G401.6 (cell line): Measurements from ENCODE around the gene PBRM1.
A peak's percentile ranks its signal among the peaks of the same experiment; 100 is the strongest.

ENCODE experiments used
- FAIRE-seq: peaks from 2 replicates; lab custom pipeline; 2012; peaks lifted over from hg19 to GRCh38; lab: Jason Lieb, UNC

The PBRM1 gene

DNA sequence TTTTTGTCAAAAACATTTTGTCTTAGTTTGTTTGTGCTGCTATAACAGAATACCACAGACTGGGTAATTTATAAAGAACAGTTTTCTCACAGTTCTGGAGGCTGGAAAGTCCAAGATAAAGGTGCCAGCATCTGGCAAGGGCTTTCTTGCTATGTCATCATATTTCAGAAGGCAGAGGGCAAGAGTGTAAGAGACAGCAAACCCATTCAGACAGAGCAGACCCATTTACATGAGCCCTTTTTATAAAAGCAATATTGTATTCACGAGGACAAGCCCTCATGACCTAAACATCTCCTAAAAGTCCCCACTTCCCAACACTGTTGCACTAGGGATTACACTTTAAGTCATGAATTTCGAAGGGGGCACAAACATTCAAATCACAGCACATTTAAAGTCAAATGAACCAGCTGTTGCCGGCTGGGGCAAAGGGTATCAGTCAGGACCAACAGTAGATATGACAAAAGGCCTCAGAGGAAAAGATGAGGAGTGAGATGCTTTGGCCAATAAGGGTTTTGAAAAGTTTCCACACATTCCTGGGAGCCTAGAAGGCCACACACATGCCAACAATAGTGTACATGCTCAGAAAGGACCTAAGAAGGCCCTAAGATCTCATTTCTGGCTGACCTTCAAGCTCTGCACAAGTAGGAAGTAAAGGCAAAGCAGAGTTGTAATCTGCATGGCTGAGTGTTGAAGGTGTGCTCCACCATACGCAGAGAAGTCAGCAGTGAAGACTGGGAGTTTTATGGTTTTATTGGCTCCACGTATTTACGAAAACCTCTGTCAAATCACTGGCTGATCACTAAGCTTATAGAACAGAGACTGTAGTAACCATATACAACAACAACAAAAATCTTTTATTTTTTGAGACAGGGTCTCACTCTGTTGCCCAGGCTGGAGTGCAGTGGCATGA is 111.4 kb downstream of the PBRM1 start:
- no peak for FAIRE-seq

DNA sequence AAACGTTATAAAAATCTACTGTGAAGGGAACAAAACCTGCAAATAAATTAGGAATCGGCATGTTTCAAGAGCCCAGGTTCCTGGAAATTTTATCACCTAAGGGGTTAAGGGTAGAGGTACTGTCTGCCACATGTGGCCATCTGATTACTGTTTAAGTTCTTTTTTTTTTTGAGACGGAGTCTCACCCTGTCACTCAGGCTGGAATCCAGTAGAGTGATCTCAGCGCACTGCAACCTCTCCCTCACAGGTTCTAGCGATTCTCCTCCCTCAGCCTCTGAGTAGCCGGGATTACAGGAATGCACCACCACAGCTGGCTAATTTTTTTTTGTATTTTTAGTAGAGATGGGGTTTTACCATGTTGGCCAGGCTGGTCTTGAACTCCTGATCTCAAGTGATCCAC is 113.5 kb downstream of the PBRM1 start:
- FAIRE-seq: no peak

DNA sequence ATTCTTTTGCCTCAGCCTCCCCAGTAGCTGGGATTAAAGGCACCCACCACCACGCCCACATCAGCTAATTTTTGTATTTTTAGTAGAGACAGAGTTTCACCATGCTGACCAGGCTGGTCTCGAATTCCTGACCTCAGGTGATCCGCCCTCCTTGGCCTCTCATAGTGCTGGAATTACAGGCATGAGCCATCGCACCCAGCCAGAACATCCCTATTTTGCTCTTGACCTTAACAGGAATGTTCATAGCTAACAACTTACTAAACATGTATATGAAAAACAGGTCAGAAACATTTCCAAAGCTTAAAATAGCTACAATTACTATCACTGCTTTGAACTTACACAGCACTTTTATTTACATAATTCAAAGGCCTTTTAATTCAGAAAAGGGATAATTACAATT is 115.6 kb downstream of the PBRM1 start:
- FAIRE-seq: no peak

DNA sequence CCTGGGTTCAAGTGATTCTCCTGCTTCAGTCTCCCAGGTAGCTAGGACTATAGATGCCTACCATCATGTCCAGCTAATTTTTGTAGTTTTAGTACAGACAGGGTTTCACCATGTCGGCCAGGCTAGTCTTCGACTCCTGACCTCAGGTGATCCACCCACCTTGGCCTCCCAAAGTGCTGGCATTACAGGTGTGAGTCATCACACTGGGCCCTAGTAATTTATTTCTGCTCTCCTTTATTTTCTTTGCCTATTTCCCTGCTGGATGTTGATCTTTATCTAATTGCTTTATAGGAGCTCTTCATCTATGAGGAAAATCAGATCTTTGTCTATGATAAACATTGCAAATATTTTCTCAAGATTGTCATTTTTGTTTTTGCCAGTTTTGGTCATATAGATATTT is 117.6 kb downstream of the PBRM1 start:
- no peak for FAIRE-seq

DNA sequence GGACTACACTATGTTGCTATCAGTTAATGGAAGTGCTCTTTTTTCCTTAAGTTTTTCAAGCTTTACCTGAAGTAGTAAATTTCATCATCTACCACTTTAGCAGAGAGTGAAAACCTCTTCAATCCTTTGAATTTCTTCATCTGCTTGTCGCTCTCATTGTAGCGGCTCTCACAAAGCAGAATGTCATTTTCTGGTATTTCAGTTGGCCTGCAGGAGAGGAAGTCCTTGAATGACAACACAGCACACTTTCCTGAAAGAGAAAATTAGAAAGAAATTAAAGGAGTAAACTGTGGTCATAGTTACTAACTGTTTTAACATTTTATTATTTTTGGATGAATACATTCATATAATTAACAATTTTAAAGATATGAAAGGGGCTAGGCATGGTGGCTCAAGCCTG is 121.7 kb downstream of the PBRM1 start:
- FAIRE-seq: peak; percentile 25

DNA sequence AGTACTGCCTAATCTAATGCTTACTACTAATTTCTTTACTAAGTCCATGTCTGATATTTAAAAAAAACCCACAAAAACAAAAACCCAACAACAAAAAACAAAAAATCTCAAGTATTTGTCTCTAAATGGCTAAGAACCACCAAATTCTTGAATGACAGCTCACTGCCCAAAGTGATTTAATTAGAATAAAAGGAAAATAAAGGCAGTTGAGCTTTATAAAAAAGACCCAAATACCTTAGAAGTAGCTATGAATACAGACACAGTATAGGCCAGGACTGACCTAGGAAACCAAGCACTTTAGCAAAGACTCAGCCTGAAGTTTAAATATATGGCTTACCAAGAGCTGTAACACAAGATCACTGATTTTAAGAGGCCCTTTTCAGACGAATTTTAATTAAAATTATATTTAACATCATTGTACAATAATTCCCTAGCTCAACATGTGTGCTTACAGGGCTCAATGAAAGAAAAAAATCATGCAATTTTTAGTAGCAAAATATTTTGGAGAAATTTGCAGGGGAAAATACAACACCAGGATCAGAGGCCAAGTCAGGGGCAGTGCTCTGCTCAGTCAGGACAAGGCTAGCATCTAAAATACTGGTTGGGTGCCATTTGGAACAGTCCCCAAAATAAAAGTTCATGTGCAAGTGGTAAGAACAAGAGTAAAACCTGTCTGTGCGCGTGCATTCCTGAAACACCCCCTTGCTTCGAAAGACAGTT is 124.5 kb downstream of the PBRM1 start:
- peak; percentile 47 for FAIRE-seq

DNA sequence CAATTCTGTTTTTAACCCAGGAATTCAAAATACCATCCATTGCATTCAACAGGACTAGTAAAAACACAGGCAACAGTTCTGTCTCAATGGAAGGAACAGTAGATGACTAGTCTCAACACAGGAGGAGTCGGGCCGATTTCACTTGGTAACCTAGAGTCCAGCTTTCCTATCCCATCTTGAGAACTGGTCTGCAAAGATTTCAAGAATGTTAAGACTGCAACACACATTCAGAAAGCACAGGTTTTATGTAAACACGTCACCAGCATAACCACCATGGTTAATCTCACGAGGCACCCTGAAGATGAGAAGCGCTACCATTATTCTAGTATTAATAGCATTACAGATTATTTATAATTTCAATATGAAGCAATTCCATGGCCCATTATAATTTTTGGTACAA is 127.3 kb downstream of the PBRM1 start:
- no peak for FAIRE-seq

DNA sequence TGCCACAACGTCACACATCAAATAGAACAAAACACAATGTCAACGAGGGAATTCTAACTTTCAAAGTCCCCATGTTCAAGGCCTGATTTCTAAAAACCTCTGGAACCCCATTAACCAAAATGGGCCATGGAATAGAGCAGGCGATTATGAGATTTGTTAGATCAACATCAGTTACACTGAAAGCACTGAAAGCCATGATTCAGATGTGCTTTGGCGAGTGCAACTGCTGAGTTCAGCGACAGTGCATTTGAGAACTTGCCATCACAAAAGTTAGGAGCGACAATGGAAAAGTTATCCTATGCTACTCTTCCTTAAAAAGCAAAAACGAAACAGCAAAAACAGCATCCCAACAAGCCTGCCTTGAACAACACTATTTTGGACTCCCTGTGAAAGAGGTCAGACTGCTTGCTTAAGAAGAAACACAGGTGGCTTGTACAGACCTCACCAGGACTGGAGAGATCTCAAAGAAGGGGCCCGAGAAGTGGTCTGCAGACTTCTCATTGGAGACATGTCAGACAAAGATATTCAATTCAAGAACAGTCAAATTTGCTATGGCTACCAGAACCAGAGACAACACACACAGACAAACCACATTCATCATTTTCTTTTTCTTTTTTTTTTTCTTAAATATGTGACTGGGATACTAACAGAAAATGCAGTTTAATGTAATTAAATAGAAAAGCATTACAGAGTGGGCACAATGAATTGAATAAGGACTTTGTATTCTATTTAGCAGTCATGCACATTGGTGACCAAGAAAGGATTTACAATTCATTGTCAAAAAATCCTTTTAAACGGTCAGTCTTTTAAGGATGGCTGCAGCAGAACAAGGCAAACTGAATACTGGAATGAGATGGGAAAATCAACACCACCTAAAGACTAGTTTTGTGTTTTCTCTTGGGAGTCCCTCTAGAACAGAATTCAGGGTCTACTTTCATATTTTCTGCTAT is 128.4 kb downstream of the PBRM1 start:
- FAIRE-seq: peak; percentile 15

DNA sequence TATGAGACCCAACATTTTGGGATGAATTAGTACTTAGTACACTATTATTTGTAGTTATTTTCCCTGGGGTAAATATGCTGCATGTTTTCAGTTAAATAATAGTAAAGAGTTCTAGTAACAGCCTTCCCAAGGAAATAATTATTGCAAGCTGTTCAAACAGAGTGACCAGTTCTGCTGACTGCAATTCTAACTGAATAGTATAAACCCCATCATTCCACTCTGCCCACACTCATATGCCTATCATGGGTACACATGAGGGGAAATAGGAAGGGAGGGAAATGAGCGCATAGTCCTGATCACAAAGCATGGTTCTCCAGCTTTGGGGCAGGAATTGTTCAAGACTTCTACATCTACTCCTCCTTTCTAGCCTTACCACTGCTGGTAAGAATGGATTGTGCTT is 130.7 kb downstream of the PBRM1 start:
- no peak for FAIRE-seq

DNA sequence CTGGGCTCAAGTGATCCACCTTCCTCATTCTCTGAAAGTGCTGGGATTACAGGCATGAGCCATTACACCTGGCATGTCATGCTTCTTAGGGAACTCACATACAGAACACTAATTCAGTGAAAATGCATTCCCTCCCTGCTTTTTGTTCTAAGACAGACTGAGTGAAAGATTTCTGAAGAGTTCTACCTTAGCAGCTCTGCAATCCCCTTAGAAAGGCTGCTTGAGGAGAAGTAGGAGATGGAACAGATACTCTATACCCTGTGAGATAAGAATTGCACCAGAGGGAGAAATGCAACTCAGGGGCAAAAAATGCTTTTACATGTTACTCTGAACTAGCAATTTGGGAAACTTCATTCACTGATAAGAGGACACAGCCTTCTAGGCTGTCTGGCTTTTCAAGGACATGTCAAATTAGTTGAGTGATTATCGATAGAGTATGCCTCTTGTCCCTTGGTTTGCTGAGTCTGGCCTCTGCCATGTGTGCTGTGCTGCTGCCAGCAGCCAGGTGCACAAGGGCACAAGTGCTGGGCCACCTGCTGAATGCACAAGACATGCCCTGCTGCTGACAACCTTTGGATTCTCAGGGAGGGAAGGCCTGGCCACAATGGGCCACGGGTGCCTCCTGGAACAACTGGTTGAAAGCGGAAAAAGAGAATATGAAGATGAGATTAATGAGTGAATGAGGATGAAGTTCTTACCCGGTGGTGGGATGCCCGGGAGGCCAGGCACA is 131.5 kb downstream of the PBRM1 start:
- FAIRE-seq: no peak

DNA sequence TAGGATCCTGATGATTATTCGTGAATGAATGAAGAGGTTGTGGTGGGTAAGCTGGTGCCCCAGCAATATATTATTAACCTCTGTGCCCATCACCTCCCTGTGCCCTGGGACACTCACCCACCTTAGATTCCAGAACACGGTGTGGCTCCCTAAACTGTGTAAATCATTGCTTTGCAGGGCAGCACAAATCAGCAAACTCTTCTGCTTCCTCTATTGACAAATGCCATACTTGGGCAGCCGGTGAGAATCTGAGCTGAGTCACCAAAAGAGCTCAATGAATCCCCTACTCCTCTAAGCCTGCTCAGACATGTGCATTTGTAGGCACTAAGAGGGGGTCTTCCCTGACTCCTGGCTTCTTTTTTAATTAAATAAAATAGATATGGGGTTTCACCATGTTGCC is 133.6 kb downstream of the PBRM1 start:
- no peak for FAIRE-seq

DNA sequence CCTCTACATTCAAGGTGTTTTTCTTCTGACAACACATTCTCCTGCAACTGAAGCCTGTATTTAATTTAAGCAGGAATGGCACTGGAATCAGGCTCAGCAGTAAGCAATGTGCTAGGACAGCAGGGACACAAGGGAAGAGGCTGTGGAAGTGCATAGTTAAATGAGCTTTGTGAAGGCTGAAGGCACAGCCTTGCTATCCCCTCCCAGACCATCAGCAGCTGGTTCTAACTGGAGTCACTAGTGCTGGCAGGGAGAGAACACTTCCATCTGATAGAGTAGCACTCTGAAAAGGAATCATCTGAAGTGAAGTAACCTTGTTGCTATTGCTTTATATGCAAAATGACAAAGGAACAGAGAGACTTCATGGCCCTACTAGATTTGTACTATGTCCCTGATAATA is 134.6 kb downstream of the PBRM1 start:
- FAIRE-seq: no peak

DNA sequence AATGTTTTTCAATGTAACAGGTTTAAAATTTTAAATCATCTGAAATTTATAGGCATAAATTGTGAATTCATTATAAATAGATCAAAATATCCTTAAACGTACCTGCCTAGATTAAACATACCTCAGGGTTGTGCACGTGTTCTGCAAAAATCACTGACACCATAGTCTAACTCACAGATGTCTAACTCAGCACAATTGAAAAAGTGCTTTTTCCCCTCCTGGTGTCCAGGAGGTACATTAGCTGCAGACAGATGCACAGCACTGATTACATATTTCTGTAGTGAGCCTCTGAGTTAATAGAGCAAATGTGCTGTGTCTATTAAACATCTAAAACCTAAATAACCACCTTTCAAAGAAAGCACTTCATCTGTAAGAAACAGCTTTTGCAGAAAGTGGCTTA is 138.6 kb downstream of the PBRM1 start:
- FAIRE-seq: no peak

DNA sequence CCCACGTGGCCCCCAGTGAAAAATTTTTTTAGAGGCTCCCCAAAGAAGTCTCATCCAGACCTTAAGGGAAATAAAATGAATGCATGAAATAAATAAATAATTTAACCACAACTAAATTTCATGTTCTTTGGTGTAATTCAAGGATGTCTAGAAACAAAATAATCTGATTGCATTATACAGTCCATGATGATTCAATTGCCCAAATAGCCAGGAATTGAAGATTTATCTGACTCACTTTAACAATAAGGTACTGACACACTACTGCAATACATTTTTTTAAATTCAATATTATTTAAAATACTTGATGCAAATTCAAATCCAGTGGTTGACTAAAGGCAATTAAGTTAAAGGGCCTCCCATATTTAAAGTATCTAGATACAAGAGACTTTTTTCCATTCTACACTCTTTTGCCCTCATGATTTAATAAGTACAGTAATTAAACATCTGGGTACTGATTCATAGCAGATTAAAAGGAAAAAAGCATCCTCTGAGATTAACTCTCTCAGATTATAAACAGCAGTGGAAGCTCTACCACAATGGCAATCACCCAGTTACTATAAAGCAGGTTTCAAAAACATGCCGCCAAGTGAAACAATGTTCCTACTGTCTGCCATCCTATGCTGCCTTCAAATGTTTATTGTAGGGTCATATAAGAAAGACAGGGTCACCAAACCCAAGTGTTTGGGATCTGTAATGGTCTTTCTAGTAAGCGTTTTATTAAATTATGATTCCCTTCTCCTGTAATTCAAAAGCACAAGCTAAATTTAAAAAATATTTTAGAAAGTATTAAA is 139.4 kb downstream of the PBRM1 start:
- no peak for FAIRE-seq

DNA sequence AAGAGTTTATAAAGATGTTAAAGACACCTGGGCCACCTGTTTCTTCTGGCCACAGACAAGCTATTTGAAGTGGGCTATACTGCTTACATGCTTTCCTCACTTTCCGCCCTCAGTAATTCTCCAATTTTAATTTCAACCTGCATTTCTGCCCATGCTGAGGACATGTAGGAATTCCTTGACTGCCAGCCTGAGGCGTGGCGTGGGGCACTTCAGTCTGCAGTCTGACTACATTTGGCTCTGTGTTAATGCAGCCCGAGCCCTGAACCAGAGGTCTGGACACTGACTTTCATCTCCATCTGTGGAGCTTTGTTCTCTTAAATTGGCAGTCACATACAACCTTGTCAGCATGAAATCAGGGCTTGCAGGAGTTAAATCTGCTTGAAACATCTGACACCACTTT is 140.8 kb downstream of the PBRM1 start:
- FAIRE-seq: no peak

DNA sequence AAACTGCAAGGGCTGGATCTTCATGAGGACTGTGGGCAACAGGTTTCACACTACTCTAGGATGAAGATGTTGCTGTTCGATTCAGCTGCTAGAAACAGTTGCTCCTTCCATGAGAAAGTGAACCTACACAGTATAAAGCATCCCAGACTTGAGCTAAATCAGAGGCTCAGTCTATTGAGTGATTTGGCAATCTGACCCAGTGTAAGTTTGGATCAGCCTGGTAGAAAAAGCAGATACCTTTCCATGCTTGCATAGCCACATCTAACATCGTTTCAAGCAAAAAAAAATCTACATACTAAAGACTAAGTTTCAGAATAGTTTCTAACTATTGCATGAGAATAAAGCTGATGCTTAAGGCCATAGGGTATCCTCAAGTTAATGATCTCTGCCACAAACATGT is 144.7 kb downstream of the PBRM1 start:
- FAIRE-seq: no peak

DNA sequence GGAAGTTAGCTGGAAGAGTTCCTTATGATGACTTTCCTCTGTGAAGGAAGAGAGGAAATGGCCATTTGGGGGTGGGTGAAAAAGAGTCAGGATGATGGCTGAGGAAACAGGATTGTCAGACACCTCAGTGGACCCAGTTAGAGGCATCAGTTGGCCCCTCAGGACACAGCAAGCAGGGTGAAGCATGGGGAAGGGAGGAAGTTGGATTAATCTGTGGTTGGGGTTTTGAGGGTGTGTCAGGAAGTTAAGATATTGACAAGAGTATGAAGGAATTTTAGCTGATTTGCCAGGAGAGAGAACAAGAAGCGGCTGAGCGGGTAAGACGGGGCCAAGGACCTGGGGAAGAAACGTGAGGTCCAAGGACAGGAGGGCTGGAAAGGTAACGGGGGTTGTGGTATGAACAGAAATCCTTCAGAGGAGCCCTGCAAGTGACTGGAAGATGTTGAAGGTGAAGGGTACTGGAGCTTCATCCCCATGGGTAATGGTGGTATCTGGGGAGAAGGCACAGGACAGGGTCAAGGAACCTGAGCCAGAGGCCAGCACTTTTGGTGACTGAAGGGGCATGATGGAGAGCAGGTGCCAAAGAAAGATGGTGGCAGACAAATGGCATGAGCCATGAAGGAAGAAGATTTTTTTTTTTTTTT is 146.6 kb downstream of the PBRM1 start:
- FAIRE-seq: no peak

DNA sequence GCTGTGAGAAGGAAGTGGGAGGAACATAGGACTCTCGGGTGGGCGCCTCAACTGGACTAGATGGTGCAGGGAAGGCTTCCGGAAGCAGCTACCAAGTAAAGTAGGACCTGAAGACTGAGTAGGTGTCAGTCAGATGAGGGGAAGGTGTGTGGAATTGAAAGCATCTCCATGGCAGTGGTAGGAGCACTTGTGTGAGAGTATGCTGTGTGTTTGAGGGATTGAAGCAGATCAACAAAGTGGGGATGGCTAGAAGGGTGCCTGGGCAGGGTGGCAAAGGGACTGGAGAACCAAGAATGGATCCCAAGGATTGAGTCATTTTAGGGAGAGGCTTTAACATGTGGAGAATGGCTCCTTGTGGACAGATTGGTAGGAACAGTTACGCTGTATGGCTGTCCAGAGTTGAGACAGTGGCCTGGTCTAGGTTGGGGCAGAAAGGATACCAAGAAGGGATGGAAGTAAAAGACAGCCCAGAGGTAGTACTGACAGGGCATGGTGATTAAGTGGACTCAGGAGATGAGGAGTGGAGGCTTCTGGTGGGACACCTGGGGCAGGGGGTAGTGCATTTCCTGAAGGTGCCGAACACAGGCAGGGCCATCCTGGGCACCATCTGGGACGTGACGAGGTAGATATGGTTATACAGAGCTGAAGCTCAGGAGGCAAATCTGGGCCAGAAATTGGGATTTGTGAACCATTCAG is 147.8 kb downstream of the PBRM1 start:
- FAIRE-seq: no peak

DNA sequence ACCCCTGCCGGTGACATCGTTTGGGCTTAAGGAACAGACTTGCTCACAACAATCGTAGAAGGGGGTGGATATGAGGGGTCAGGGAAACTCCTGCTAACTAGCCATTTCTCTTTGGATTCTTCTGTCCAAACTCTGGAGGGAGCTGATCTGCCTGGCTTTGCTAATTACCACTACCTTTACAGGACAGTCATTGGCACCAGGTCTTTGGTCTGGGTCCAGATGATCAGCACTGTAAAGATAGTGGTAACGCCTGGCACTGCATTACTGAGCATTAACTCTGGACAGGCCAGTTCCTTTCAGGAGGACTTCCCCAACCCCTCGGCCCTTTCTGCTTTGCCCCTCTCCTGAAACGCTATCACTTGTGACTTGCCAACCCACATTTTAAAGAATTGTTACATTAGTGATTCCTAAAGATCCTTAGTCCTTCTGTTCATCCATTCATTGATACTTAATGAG is 148.5 kb downstream of the PBRM1 start:
- FAIRE-seq: no peak
